Transverse colon (tissue), 4 donors: ENCODE data around the gene OSBPL6. TPM values are rescaled to one million over a fixed set of nuclear protein-coding genes. Genes with fewer than 3 reads are reported as not detected.
"Not testable (repeated sequence)": the region's sequence is repeated elsewhere in the genome, so short reads cannot be mapped to it uniquely, and the experiment has no call there.

Experiments
- DNase-seq: peaks from one replicate; pipeline ENCODE4 v3.0.0-alpha.2; 2019
- H3K27ac ChIP-seq, 4 donors: fragments of 200-600 bp; sonication (generic); 2 replicates each; pipeline ENCODE4 v1.5.1; 2016 to 2018; ENCODE audit warnings: inconsistent platforms in 4 of 4
- H3K27me3 ChIP-seq: fragments of 200-600 bp; sonication (generic); 2 replicates; pipeline ENCODE4 v1.5.1; 2017; ENCODE audit warnings: inconsistent platforms
- H3K36me3 ChIP-seq, 4 donors: fragments of 200-600 bp; sonication (generic); 2 replicates each; pipeline ENCODE4 v1.5.1; 2017 to 2019; ENCODE audit warnings: inconsistent platforms in 4 of 4
- H3K4me1 ChIP-seq, 4 donors: fragments of 200-600 bp; sonication (generic); 2 replicates each; pipeline ENCODE4 v1.5.1; 2017 to 2020; ENCODE audit warnings: inconsistent platforms in 4 of 4
- H3K4me3 ChIP-seq, 4 donors: fragments of 200-600 bp; sonication (generic); 1 replicate in 1 of 4; 2 replicates in 3 of 4; pipeline versions ENCODE4 v1.5.1 to v1.6.1; 2017 to 2019; ENCODE audit warnings: inconsistent platforms in 4 of 4
- H3K9me3 ChIP-seq, 2 donors: fragments of 200-600 bp; sonication (generic); 2 replicates each; pipeline ENCODE4 v1.5.1; 2017 to 2019; ENCODE audit warnings: inconsistent platforms in 2 of 2
- EP300 ChIP-seq: sonication (generic); formaldehyde crosslinking; IDR thresholded peaks from one replicate; pipeline ENCODE4 v1.6.1; 2017; ENCODE audit warnings: antibody characterized with exemption, low read depth
- POLR2A ChIP-seq: fragments of 450-650 bp; IDR thresholded peaks from one replicate; pipeline ENCODE4 v1.6.1; 2016; ENCODE audit warnings: antibody characterized with exemption, mild to moderate bottlenecking, moderate library complexity
- POLR2AphosphoS5 ChIP-seq, 3 donors: sonication (generic); formaldehyde crosslinking; IDR thresholded peaks; one replicate each; pipeline ENCODE4 v1.6.1; 2016; ENCODE audit warnings: antibody characterized with exemption in 3 of 3
- WGBS, 2 donors: methylation state at CpG; one replicate each; pipeline ENCODE4 v1.1.5; 2018; ENCODE audit warnings: low coverage in 1 of 2; 5-methylcytosine and 5-hydroxymethylcytosine counted together
- in situ Hi-C, 4 donors: fragments of 200-750 bp; cut with MboI; loops; one replicate each; pipeline versions ENCODE4 v1.15.0 to v1.15.1; 2017; ENCODE audit warnings: low sequenced_read_pairs in 3 of 4, low pct_ligation_motif_present in 1 of 4, low pct_unique_long_range_greater_than_20kb in 1 of 4
- intact Hi-C: fragments of 100-400 bp; cut with DNase I; formaldehyde crosslinking; loops from one replicate; pipeline ENCODE4 v1.15.1; 2023; ENCODE audit warnings: low total_unique reads
- total RNA-seq, 4 donors: library from RNA; depleted of rRNA; stranded (reverse); fragments of >200 nt; gene quantifications; one replicate each; pipeline ENCODE4 v1.1.0, GENCODE V29; 2016
- TF ChIP-seq, protein P1 (sequence below), 5 experiments: fragments of 200-600 bp in 3 of 5; fragments of 450-650 bp in 2 of 5; sonication (generic) in 3 of 5; IDR thresholded peaks; 1 replicate in 2 of 5; 2 replicates in 3 of 5; pipeline ENCODE4 v1.5.1; 2016 to 2017; ENCODE audit warnings: antibody characterized with exemption in 5 of 5, inconsistent platforms in 3 of 5, mild to moderate bottlenecking in 2 of 5, moderate library complexity in 1 of 5

The OSBPL6 gene
- total RNA-seq, 4 donors from 2014 or later: 0.95 to 4.0 (median 2.5) TPM

DNA sequence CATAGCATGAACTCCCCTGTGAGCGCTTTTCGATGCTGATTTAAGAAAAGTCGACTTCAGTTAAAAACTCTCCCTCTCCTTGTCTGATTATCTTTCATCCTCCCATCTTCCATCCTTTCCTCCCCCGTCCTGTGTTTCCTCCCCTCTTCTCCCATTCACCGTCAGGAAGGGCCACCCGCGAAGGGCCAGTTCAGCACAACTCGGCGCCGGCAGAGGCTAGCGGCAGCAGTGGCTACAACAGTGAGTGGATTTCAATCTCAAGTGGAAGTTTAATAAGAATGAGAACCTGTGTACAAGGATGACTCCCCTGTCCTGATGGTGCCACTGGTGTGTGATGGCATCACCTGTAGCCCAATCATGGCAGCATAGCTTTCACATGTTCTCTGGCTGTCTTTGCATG, 149.8 kb downstream of the OSBPL6 start:
- in situ Hi-C loops: no loop called here
- Histone ChIP-seq H3K36me3 (no peaks in the 10 kb centered on the region), H3K9me3 (no peaks in the 10 kb centered on the region), H3K27me3 (no peaks in the 10 kb centered on the region), H3K4me1 (no peaks in the 10 kb centered on the region), H3K4me3 (no peak overlapping the region), H3K27ac (no peak overlapping the region)
- 93 to 95% methylated on average over 3 to 11 of the region's 11 CpGs for WGBS, 2 donors
- TF ChIP-seq, protein P1, sequence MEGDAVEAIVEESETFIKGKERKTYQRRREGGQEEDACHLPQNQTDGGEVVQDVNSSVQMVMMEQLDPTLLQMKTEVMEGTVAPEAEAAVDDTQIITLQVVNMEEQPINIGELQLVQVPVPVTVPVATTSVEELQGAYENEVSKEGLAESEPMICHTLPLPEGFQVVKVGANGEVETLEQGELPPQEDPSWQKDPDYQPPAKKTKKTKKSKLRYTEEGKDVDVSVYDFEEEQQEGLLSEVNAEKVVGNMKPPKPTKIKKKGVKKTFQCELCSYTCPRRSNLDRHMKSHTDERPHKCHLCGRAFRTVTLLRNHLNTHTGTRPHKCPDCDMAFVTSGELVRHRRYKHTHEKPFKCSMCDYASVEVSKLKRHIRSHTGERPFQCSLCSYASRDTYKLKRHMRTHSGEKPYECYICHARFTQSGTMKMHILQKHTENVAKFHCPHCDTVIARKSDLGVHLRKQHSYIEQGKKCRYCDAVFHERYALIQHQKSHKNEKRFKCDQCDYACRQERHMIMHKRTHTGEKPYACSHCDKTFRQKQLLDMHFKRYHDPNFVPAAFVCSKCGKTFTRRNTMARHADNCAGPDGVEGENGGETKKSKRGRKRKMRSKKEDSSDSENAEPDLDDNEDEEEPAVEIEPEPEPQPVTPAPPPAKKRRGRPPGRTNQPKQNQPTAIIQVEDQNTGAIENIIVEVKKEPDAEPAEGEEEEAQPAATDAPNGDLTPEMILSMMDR (IDR thresholded peaks at IDR 0.05): no peak
- no peak for DNase-seq
- intact Hi-C loops: no loop called here

DNA sequence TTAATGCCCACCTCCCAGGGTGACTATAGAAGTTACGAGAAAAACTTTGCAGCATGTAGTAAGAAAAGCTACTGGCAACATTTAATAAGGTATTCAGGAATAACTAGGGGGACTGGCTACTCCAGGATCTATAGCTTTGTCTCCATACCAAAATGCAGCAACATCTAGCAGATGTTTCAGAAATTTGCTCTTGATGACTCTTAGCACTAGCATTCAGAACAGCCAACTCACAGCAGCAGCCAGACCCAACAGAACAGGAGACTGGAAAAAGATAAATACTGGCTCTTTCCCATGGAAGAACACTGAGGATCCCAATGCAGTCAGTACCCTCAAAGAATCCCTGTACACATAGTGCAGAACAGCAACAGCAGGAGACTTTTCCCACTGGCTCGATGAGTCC, 151.6 kb downstream of the OSBPL6 start:
- intact Hi-C loops (loop anchor here (1.0 kb wide), 1 partner anchor 19 kb away; no protein-coding TSS in a partner anchor), in situ Hi-C loops (no loop called here)
- Histone ChIP-seq H3K4me3 (no peak overlapping the region), H3K27ac (no peak overlapping the region), H3K36me3 (no peaks in the 10 kb centered on the region), H3K27me3 (no peaks in the 10 kb centered on the region), H3K4me1 (no peaks in the 10 kb centered on the region), H3K9me3 (no peaks in the 10 kb centered on the region)
- DNase-seq: no peak
- 89 to 100% methylated on average over 1 to 2 of the region's 2 CpGs for WGBS, 2 donors
- TF ChIP-seq POLR2A: no peak
- TF ChIP-seq, protein P1 (IDR thresholded peaks at IDR 0.05): no peak
- TF ChIP-seq EP300: no peak
- TF ChIP-seq POLR2AphosphoS5 (IDR thresholded peaks at IDR 0.05): no peak

DNA sequence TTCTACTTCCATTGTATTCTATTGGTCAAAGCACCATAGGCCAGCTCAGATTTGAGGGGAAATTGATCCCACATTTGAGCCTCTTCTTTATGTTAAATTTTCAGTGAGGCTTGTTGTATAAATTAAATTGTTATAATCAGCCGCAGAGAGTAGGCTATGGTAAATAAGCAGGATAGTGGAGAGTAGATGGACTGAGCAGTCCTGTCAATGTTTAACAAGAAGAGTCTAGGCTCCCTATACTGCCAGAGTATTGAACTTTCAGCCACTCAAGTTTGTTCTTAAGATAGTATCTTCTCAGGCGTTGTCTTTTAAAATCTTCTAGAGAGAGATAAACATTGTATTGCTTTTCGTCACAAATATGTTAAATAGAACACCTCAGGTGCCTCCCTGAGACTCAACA, 155.7 kb downstream of the OSBPL6 start:
- TF ChIP-seq POLR2A: no peak
- no peaks in the 10 kb centered on the region for H3K9me3 ChIP-seq
- H3K27ac ChIP-seq: no peak overlapping the region
- DNase-seq: no peak
- H3K36me3 ChIP-seq: no peaks in the 10 kb centered on the region
- WGBS, 2 donors: 76 to 88% methylated on average over 3 of the region's 3 CpGs
- no peaks in the 10 kb centered on the region for H3K4me1 ChIP-seq
- no peak overlapping the region for H3K4me3 ChIP-seq
- intact Hi-C loops: no loop called here
- no peaks in the 10 kb centered on the region for H3K27me3 ChIP-seq
- in situ Hi-C loops: no loop called here

DNA sequence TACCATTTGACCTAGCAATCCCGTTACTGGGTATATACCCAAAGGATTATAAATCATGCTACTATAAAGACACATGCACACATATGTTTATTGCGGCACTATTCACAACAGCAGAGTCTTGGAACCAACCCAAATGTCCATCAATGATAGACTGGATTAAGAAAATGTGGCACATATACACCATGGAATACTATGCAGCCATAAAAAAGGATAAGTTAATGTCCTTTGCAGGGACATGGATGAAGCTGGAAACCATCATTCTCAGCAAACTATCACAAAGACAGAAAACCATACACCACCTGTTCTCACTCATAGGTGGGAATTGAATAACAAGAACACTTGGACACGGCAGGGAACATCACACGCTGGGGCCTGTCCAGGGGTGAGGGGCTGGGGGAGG, 163.4 kb downstream of the OSBPL6 start:
- in situ Hi-C loops, DNase-seq, intact Hi-C loops, H3K4me1 ChIP-seq, H3K27ac ChIP-seq, H3K27me3 ChIP-seq, H3K4me3 ChIP-seq, H3K36me3 ChIP-seq, H3K9me3 ChIP-seq: not testable (repeated sequence)
- 77 to 94% methylated on average over 4 of the region's 4 CpGs for WGBS, 2 donors

DNA sequence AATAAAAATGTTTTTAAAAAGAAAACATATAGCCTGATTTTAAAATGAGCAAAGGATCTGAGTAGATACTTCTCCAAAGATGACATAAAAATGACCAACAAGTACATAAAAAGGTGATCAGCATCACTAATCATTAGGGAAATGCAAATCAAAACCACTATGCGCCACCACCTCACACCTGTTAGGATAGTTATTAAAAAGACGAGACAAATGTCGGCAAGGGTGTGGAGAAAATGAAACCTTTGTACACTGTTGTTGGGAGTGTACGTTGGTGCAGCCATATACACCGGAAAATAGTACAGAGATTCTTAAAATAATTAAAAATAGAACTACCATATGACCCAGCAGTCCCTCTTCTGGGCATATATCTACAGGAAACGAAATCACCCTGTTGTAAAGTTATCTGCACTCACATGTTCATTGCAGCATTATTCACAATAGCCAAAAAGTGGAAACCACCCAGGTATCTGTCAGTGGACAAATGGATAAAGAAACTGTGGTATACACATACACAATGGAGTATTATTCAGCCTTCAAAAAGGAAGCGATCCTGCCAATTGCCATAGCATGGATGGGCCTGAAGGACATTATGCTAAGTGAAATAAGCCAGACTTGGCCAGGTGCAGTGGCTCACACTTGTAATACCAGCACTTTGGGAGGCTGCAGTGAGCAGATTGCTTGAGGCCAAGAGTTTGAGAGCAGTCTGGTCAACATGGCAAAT, 165.0 kb downstream of the OSBPL6 start:
- no peaks in the 10 kb centered on the region for H3K27me3 ChIP-seq
- no peaks in the 10 kb centered on the region for H3K36me3 ChIP-seq
- H3K4me3 ChIP-seq: no peak overlapping the region
- no peaks in the 10 kb centered on the region for H3K9me3 ChIP-seq
- WGBS, 2 donors: 85 to 86% methylated on average over 7 of the region's 7 CpGs
- no peaks in the 10 kb centered on the region for H3K4me1 ChIP-seq
- in situ Hi-C loops: no loop called here
- TF ChIP-seq POLR2A (no peak), EP300 (no peak), POLR2AphosphoS5 (IDR thresholded peaks at IDR 0.05) (no peak)
- TF ChIP-seq, protein P1 (IDR thresholded peaks at IDR 0.05): no peak
- no peak for DNase-seq
- H3K27ac ChIP-seq: no peak overlapping the region
- intact Hi-C loops: no loop called here
